ENCODE measurements around the gene CDH23. TPM values are rescaled to one million over a fixed set of nuclear protein-coding genes. Genes with fewer than 3 reads are reported as not detected.
A peak's percentile ranks its signal among the peaks of the same experiment; 100 is the strongest.

CDH23 gene
- total and polyA plus RNA-seq, 2 experiments from 2014 or later, result 0.08 TPM; not detected in 1

DNA sequence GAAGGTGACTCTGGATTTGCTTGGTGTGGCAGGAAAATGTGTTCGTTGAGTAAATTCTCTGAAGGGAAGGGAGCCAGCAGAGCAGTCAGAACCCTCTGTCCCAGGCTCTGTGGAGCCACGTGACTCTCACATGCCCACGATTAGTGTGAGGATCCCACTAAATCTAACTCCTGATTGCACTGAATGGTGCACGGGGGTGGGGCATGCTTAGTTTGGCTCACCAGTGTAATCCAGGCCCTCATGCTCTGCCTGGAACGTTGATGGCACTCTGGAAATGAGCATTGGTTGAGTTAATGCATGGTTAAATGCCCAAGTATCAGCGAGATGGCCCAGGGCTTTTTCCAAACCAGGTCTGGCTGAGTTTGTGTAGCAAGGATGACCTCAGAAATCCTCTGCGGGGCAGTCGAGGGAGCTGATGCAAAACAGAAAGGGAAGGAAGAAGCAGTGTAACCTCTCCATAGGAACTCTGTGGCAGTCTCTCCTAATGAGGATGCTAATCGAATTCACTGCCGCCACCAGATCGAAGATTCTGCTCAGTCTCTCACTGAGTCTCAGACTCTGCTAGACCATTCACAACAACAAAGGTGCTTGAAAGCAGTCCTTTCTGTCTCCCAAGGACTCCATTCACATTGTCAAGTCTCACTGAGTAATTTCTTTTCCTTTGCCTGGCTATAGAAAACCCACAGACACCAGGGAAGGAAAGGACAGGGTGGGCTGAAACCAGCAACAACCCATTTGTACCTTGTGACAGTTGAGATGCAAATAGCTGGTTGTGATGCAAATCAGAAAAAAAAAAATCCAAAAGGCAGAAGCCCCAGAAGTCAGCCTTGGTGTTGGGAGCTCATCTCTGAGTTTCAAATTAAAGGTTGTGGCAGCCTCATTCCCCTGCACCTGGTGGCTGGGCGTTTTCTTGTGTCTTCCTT, 224.8 kb downstream of the CDH23 start:
- Histone ChIP-seq H3F3A (ENCODE audit: insufficient read depth) (no peaks in the 10 kb centered on the region), H3K4me1 (ENCODE audit: insufficient read depth) (peaks cover 15% of the 10 kb centered on the region), H2AFZ (no peak overlapping the region), H4K20me1 (ENCODE audit: insufficient read depth) (no peaks in the 10 kb centered on the region), H3K4me3 (no peak overlapping the region), H3K4me2 (ENCODE audit: unreplicated experiment) (peak overlapping the region; percentile 14), H3K9ac (no peak overlapping the region), H3K27me3 (replicated peaks; ENCODE audit: insufficient read depth) (no peaks in the 10 kb centered on the region), H3K27ac (no peak overlapping the region), H3K9me3 (ENCODE audit: low read depth) (no peaks in the 10 kb centered on the region), H3K79me2 (ENCODE audit: insufficient read depth) (no peaks in the 10 kb centered on the region), H3K36me3 (ENCODE audit: low read depth) (no peaks in the 10 kb centered on the region), H3K9me2 (ENCODE audit: insufficient read depth) (no peaks in the 10 kb centered on the region)
- in situ Hi-C loops (cut with MboI), result no loop called here
- 40 to 41% methylated on average over 12 of the region's 12 CpGs for WGBS, 2 experiments (ENCODE audit: low coverage in 1 of 2, low lambda C conversion rate in 2 of 2, missing lambda C conversion rate in 2 of 2)
- TF ChIP-seq EZH2 (IDR thresholded peaks at IDR 0.05; ENCODE audit: insufficient read depth, poor library complexity, severe bottlenecking) (no peak), EZH2phosphoT487 (IDR thresholded peaks at IDR 0.05; ENCODE audit: insufficient read depth, low read depth) (no peak)
- peak; percentile 46 for DNase-seq

GRCh38 chr10:71622154-71622526, 225.4 kb downstream of the CDH23 start:
- TF ChIP-seq EZH2 (IDR thresholded peaks at IDR 0.05; ENCODE audit: insufficient read depth, poor library complexity, severe bottlenecking) (no peak), EZH2phosphoT487 (IDR thresholded peaks at IDR 0.05; ENCODE audit: insufficient read depth, low read depth) (no peak)
- Histone ChIP-seq H3K36me3 (ENCODE audit: low read depth) (no peaks in the 10 kb centered on the region), H3K4me2 (ENCODE audit: unreplicated experiment) (peak overlapping the region; percentile 14), H2AFZ (no peak overlapping the region), H3K27ac (no peak overlapping the region), H4K20me1 (ENCODE audit: insufficient read depth) (no peaks in the 10 kb centered on the region), H3K9me2 (ENCODE audit: insufficient read depth) (no peaks in the 10 kb centered on the region), H3K4me3 (no peak overlapping the region), H3K27me3 (replicated peaks; ENCODE audit: insufficient read depth) (no peaks in the 10 kb centered on the region), H3F3A (ENCODE audit: insufficient read depth) (no peaks in the 10 kb centered on the region), H3K4me1 (ENCODE audit: insufficient read depth) (peaks cover 15% of the 10 kb centered on the region), H3K9me3 (ENCODE audit: low read depth) (no peaks in the 10 kb centered on the region), H3K9ac (no peak overlapping the region), H3K79me2 (ENCODE audit: insufficient read depth) (no peaks in the 10 kb centered on the region)
- in situ Hi-C loops (cut with MboI), result no loop called here
- peak; percentile 71 for DNase-seq
- WGBS, 2 experiments (ENCODE audit: low coverage in 1 of 2, low lambda C conversion rate in 2 of 2, missing lambda C conversion rate in 2 of 2), result 44 to 49% methylated on average over 9 to 10 of the region's 10 CpGs

DNA sequence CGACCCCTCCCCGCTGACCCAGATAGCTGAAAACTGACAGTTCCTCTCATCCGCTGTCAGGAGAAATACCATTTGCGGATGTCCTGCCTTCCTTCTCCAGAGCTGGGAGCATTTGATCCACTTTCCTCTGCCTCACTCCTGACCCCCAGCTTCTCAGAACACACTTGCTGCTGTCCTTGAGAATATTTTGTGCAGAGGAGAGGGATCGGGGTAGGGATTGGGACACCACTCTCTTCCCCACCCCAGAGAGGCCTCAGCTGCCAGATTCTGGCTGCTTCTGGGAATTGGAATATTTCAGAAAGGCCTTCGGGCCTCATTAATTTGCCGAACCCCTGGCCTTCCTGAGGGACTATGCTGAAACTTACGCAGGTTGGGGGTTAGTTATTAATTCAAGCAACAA, 225.9 kb downstream of the CDH23 start:
- WGBS, 2 experiments (ENCODE audit: low coverage in 1 of 2, low lambda C conversion rate in 2 of 2, missing lambda C conversion rate in 2 of 2), result 79 to 82% methylated on average over 8 of the region's 8 CpGs
- Histone ChIP-seq H4K20me1 (ENCODE audit: insufficient read depth) (no peaks in the 10 kb centered on the region), H3K9ac (no peak overlapping the region), H3K27ac (no peak overlapping the region), H3K27me3 (replicated peaks; ENCODE audit: insufficient read depth) (no peaks in the 10 kb centered on the region; the same call in 1 of the 2 replicates), H3K79me2 (ENCODE audit: insufficient read depth) (no peaks in the 10 kb centered on the region), H3K36me3 (ENCODE audit: low read depth) (no peaks in the 10 kb centered on the region), H3K9me3 (ENCODE audit: low read depth) (no peaks in the 10 kb centered on the region), H3F3A (ENCODE audit: insufficient read depth) (no peaks in the 10 kb centered on the region), H3K4me2 (ENCODE audit: unreplicated experiment) (peak overlapping the region; percentile 14), H3K4me1 (ENCODE audit: insufficient read depth) (peaks cover 15% of the 10 kb centered on the region), H3K4me3 (no peak overlapping the region), H3K9me2 (ENCODE audit: insufficient read depth) (no peaks in the 10 kb centered on the region), H2AFZ (no peak overlapping the region)
- in situ Hi-C loops (cut with MboI), result no loop called here
- TF ChIP-seq EZH2phosphoT487 (IDR thresholded peaks at IDR 0.05; ENCODE audit: insufficient read depth, low read depth), result no peak
- no peak for TF ChIP-seq EZH2 (IDR thresholded peaks at IDR 0.05; ENCODE audit: insufficient read depth, poor library complexity, severe bottlenecking)
- DNase-seq, result no peak

GRCh38 chr10:71623098-71623985, 226.6 kb downstream of the CDH23 start:
- Histone ChIP-seq H3K27ac (no peak overlapping the region), H3K27me3 (replicated peaks; ENCODE audit: insufficient read depth) (no peaks in the 10 kb centered on the region; the same call in 1 of the 2 replicates), H4K20me1 (ENCODE audit: insufficient read depth) (no peaks in the 10 kb centered on the region), H3K9ac (no peak overlapping the region), H3K4me1 (ENCODE audit: insufficient read depth) (peaks cover 15% of the 10 kb centered on the region), H3K79me2 (ENCODE audit: insufficient read depth) (no peaks in the 10 kb centered on the region), H3F3A (ENCODE audit: insufficient read depth) (no peaks in the 10 kb centered on the region), H2AFZ (no peak overlapping the region), H3K9me2 (ENCODE audit: insufficient read depth) (no peaks in the 10 kb centered on the region), H3K4me3 (no peak overlapping the region), H3K9me3 (ENCODE audit: low read depth) (no peaks in the 10 kb centered on the region), H3K4me2 (ENCODE audit: unreplicated experiment) (no peak overlapping the region), H3K36me3 (ENCODE audit: low read depth) (no peaks in the 10 kb centered on the region)
- TF ChIP-seq EZH2 (IDR thresholded peaks at IDR 0.05; ENCODE audit: insufficient read depth, poor library complexity, severe bottlenecking) (no peak), EZH2phosphoT487 (IDR thresholded peaks at IDR 0.05; ENCODE audit: insufficient read depth, low read depth) (no peak)
- in situ Hi-C loops (cut with MboI), result no loop called here
- WGBS, 2 experiments (ENCODE audit: low coverage in 1 of 2, low lambda C conversion rate in 2 of 2, missing lambda C conversion rate in 2 of 2), result 67 to 75% methylated on average over 11 of the region's 11 CpGs
- DNase-seq, result peak; percentile 59

All from GM23248 (cell line).